ENCODE measurements around the gene MNAT1. TPM values are rescaled to one million over a fixed set of nuclear protein-coding genes. Genes with fewer than 3 reads are reported as not detected.

The MNAT1 gene
- total and polyA plus RNA-seq, 10 donors = 11.9 to 34.3 (median 22.0) TPM

- no peak for DNase-seq
- Histone ChIP-seq H3K27ac (no peak overlapping the region), H3K36me3 (peaks cover 0 to 15% (median 1%) of the 10 kb centered on the region in 6 donors), H3K9me3 (peaks cover 0 to 7% (median under 1%) of the 10 kb centered on the region in 8 donors), H3K27me3 (replicated peaks in 1 of 7) (no peaks in the 10 kb centered on the region), H3K4me3 (no peak overlapping the region), H3K4me1 (no peaks in the 10 kb centered on the region)
- TF ChIP-seq POLR2AphosphoS5 (IDR thresholded peaks at IDR 0.05) = no peak
- TF ChIP-seq CTCF (IDR thresholded peaks at IDR 0.05 in 8 of 11, conservative IDR thresholded peaks at IDR 0.05 in 3 of 11) = no peak
- no peak for TF ChIP-seq POLR2A (IDR thresholded peaks at IDR 0.05)
- 94 to 100% (median 100%) methylated on average over 1 of the region's 1 CpG for WGBS, 5 donors
- intact Hi-C loops (cut with DNase I; ENCODE audit: low total_unique reads) = no loop called here
These were observed 269.0 kb downstream of the MNAT1 start for GRCh38 chr14:61003571-61003970.

- 80 to 88% (median 86%) methylated on average over 1 of the region's 1 CpG for WGBS, 5 donors
- intact Hi-C loops (cut with DNase I; ENCODE audit: low total_unique reads) = no loop called here
- no peaks in the 10 kb centered on the region for H3K27me3 ChIP-seq (replicated peaks in 1 of 7)
- no peak overlapping the region for H3K27ac ChIP-seq
- peaks cover 0 to 13% (median 0%) of the 10 kb centered on the region in 6 donors for H3K36me3 ChIP-seq
- H3K4me1 ChIP-seq = no peaks in the 10 kb centered on the region
- TF ChIP-seq CTCF (IDR thresholded peaks at IDR 0.05 in 8 of 11, conservative IDR thresholded peaks at IDR 0.05 in 3 of 11) (no peak), POLR2AphosphoS5 (IDR thresholded peaks at IDR 0.05) (no peak), POLR2A (IDR thresholded peaks at IDR 0.05) (no peak)
- peaks cover 0 to 6% (median 3%) of the 10 kb centered on the region in 8 donors for H3K9me3 ChIP-seq
- no peak overlapping the region for H3K4me3 ChIP-seq
- no peak for DNase-seq
These were observed 285.0 kb downstream of the MNAT1 start for GRCh38 chr14:61019537-61019936.

Small RNA genes lying within 50 kb of the gene (small RNA-seq; reads per million reads assigned to genes)
- gene RNU6-398P = 0 reads per million in 4 donors

Other genes with a start within 250 kb of the MNAT1 start
- not detected for gene C14orf39, start 248.7 kb upstream of the MNAT1 start, total RNA-seq
- not detected for gene C14orf39, start 248.7 kb upstream of the MNAT1 start, polyA plus RNA-seq
- not detected for gene SIX6, start 225.6 kb upstream of the MNAT1 start, total RNA-seq
- gene SIX6, start 225.6 kb upstream of the MNAT1 start, polyA plus RNA-seq = not detected
- not detected for gene SIX1, start 85.3 kb upstream of the MNAT1 start, total RNA-seq
- under 1 TPM in 1 of 3 donors, not detected in 2; 0.03 TPM for gene SIX1, start 85.3 kb upstream of the MNAT1 start, polyA plus RNA-seq
- under 1 TPM in 3 of 7 donors, not detected in 4; 0.34 to 0.51 (median 0.39) TPM for gene SIX4, start 10.4 kb upstream of the MNAT1 start, total RNA-seq
- gene SIX4, start 10.4 kb upstream of the MNAT1 start, polyA plus RNA-seq = under 1 TPM; 0.03 to 0.05 (median 0.04) TPM
- gene TRMT5, start 246.3 kb downstream of the MNAT1 start, total RNA-seq = 10 to 100 TPM in 3 of 7 donors, 1 to 10 TPM in 4; 5.2 to 11.4 (median 8.6) TPM
- 1 to 10 TPM; 3.3 to 5.1 (median 3.5) TPM for gene TRMT5, start 246.3 kb downstream of the MNAT1 start, polyA plus RNA-seq
- 10 to 100 TPM; 14.0 to 34.2 (median 18.5) TPM for gene SLC38A6, start 246.5 kb downstream of the MNAT1 start, total RNA-seq
- gene SLC38A6, start 246.5 kb downstream of the MNAT1 start, polyA plus RNA-seq = 10 to 100 TPM in 2 of 3 donors, 1 to 10 TPM in 1; 9.5 to 14.0 (median 10.9) TPM

Data from spleen (tissue), 11 donors.